ENCODE results near the gene RNF151. TPM values are rescaled to one million over a fixed set of nuclear protein-coding genes. Genes with fewer than 3 reads are reported as not detected.

The RNF151 gene
- total and polyA plus RNA-seq, 2 of the 13 experiments (the other 11 are each of a cell fraction or from before 2014, with no cell fraction given): not detected

- no peak for TF ChIP-seq PBX3 (CRISPR knock-in tag; IDR thresholded peaks at IDR 0.05; ENCODE audit: borderline replicate concordance)
- peak; percentile 82 for TF ChIP-seq ZGPAT (CRISPR knock-in tag; IDR thresholded peaks at IDR 0.05)
- no peak for TF ChIP-seq SRSF9 (IDR thresholded peaks at IDR 0.05; ENCODE audit: borderline replicate concordance, insufficient read depth, low read depth, low read length, poor library complexity, severe bottlenecking)
- no peak for TF ChIP-seq HNF1A (IDR thresholded peaks at IDR 0.05; ENCODE audit: low read depth)
- TF ChIP-seq HNF1A (CRISPR knock-in tag; IDR thresholded peaks at IDR 0.05; ENCODE audit: borderline replicate concordance): peak; percentile 41; the same call in 1 of the 2 replicates
- TF ChIP-seq ZSCAN21 (CRISPR knock-in tag; IDR thresholded peaks at IDR 0.05; ENCODE audit: borderline replicate concordance): peak; percentile 79
- TF ChIP-seq ZNF770 (CRISPR knock-in tag; IDR thresholded peaks at IDR 0.05): peak; percentile 99
- TF ChIP-seq TCF12 (IDR thresholded peaks at IDR 0.05): no peak
- no peak for TF ChIP-seq TCF12 (CRISPR knock-in tag; IDR thresholded peaks at IDR 0.05)
- TF ChIP-seq TFAP4 (IDR thresholded peaks at IDR 0.05; ENCODE audit: borderline replicate concordance, low read depth): peak; percentile 74; the same call in 1 of the 2 replicates
- 0 out of 2 replicates have a peak, but pooled peaks have one; percentile 13 for TF ChIP-seq CEBPG (CRISPR knock-in tag; IDR thresholded peaks at IDR 0.05)
Measured at GRCh38 chr16:1959269-1960039, 7.2 kb upstream of the RNF151 start, which contains the start of gene NDUFB10 (continued).

All from HepG2 (cell line).